Omental fat pad (tissue), 4 donors: ENCODE data around the gene DLX6. TPM values are rescaled to one million over a fixed set of nuclear protein-coding genes. Genes with fewer than 3 reads are reported as not detected.

Experiments used
- ATAC-seq: fragments of 150-250 bp; one replicate; pipeline ENCODE4 v1.9.1; 2016; ENCODE audit warnings: mild to moderate bottlenecking, moderate library complexity; ENCODE audit not compliant: low FRiP score
- DNase-seq: peaks from one replicate; pipeline ENCODE4 v3.0.0-alpha.2; 2019; ENCODE audit warnings: low spot score
- CTCF ChIP-seq, 3 donors: fragments of 450-650 bp; IDR thresholded peaks; one replicate each; pipeline ENCODE4 v1.5.1; 2016 to 2017; ENCODE audit warnings: antibody characterized with exemption in 3 of 3, mild to moderate bottlenecking in 3 of 3, moderate library complexity in 2 of 3
- total RNA-seq, 4 donors: library from RNA; depleted of rRNA; stranded (reverse); fragments of >200 nt; gene quantifications; one replicate each; pipeline ENCODE4 v1.1.0, GENCODE V29; 2016

DLX6 gene
- not detected for total RNA-seq

DNA sequence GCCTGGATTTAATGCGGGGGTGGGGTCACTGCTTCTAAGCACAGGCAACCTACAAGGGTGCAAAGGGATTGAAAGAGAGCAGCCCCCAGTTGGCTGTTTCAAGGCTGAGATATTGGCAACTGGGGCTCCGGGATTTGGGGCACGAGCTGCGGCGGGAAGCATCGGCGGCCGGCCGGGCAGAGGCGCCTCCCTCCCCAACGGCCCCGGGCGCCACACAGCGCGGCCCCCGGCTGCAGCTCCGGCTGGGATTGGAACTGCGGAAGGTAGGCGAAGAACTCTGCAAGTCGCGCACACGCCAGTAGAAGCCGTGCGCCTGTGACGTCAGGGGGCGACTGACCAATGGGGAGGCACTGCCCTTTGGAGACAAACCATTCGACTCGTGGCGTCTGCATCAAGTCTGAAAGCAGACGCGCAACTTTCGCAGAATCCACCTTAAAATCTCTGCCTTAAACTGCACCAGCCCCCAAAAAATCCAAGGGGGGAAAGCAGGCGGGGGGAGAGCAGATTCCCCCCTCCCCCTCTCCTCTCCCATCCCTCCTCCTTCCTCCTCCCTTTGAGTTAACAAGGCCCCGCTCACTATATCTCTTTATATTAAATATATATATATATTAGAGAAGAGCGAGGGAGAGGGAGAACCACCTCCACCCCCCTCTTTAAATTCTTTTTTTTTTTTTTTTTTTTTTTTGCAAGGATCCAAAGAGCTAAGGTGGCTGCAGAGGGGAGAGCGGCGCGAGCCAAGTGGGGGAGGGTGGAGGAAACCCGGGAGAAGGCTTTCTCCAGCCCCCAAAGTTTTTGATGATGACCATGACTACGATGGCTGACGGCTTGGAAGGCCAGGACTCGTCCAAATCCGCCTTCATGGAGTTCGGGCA, at the start of gene DLX6:
Gene DLX6, plus strand, starts transcription at position 371 of the 872 bp plus-strand sequence. Its CDS starts 425 bp downstream, at position 796.
- no peak for DNase-seq
- ATAC-seq: no peak
- TF ChIP-seq CTCF (IDR thresholded peaks at IDR 0.05): no peak

DNA sequence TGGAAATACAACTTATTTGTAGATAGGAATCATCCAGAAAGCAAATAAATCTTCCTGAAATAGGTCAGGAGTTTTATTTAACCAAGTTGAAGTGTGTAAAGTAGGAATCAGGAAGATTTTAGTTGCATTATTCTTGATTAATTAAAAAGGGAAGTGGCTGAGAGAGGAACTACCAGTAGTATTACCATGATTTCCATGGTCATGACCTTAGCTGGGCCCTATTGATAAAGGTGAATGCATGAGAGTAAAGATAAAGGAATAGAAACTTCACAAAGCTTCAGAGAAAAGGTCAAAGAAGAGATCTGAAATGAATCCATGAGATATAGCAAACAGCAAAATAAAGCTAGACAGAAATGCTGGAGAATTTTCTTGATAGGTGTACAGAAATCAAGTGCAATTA, 46.2 kb upstream of the DLX6 start:
- no peak for DNase-seq
- TF ChIP-seq CTCF (IDR thresholded peaks at IDR 0.05): no peak

GRCh38 chr7:96962221-96962885, 43.0 kb upstream of the DLX6 start:
- no peak for DNase-seq
- no peak for TF ChIP-seq CTCF (IDR thresholded peaks at IDR 0.05)
- ATAC-seq: no peak

More for the DNA sequence above, 46.2 kb upstream of the DLX6 start:
- no peak for ATAC-seq

DNA sequence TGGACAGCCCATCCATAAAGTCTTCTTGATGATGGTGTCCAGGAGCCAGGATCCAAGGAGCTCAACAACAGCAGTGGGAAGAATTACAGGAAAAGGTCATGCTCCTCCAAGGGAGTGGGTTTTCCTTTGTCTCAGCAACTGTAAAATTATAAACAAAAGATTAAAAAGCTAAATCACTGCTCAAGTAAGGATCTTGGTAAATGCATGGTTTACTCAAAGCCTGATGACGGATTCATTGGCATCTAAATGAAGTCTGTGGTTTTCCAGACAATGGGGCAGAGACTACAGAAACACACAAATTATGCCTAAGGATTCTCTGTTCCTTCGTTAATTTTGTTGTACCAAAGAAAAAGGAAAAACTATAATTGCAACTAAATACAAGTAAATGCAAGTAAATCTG, 36.4 kb upstream of the DLX6 start:
- ATAC-seq (no peak), DNase-seq (no peak)
- no peak for TF ChIP-seq CTCF (IDR thresholded peaks at IDR 0.05)

- no peak for TF ChIP-seq CTCF (IDR thresholded peaks at IDR 0.05)
- ATAC-seq: no peak
- no peak for DNase-seq
Observed at GRCh38 chr7:96970739-96971138, 34.6 kb upstream of the DLX6 start.

DNA sequence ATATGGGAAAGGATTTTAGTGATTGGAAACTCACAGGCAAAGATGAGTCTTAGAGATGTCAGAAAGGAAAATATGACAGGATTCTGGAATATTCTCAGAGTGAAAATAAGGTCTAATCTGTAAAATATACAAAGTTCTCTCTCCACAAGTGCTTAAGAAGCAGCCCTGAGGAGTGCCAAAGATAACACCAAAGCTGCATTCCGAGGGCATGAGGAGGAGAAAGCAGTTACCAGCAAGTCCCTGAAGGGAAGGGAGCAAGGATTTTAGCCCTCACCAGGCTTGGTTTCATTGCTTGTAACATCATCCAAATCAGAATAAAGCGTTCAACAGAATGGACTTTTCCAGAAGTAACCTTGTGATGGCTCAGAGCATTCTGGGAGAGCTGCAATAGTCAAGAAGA, 31.4 kb upstream of the DLX6 start:
- ATAC-seq: no peak
- TF ChIP-seq CTCF (IDR thresholded peaks at IDR 0.05): no peak
- no peak for DNase-seq
